Measurements from ENCODE around the gene MRPL38.

The MRPL38 gene

GRCh38 chr17:75880266-75880665 is 24.4 kb downstream of the MRPL38 start:
- no peak for TF ChIP-seq CTCF (conservative IDR thresholded peaks at IDR 0.05; ENCODE audit: low read length)
- no peak for DNase-seq (ENCODE audit: low read depth)
- no peak overlapping the region for H3K4me3 ChIP-seq (ENCODE audit: low read length)

- peak; percentile 37 for DNase-seq (ENCODE audit: low read depth)
- H3K4me3 ChIP-seq (ENCODE audit: low read length): peak within 1 kb of the TSS; percentile 58
- TF ChIP-seq CTCF (conservative IDR thresholded peaks at IDR 0.05; ENCODE audit: low read length): peak; percentile 29; the same call in 1 of the 2 replicates
Observed at GRCh38 chr17:75878174-75878998, 26.3 kb downstream of the MRPL38 start, which contains the start of gene TRIM47. TSS of gene TRIM47 (minus strand) at chr17:75878581. CDS start at chr17:75878548, 33 bp downstream.

- peak; percentile 58 for DNase-seq (ENCODE audit: low read depth)
- peak overlapping the region; percentile 58 for H3K4me3 ChIP-seq (ENCODE audit: low read length)
- peak; percentile 29 for TF ChIP-seq CTCF (conservative IDR thresholded peaks at IDR 0.05; ENCODE audit: low read length)
Observed at GRCh38 chr17:75877752-75878173, 26.9 kb downstream of the MRPL38 start.

GRCh38 chr17:75876938-75877751 is 27.5 kb downstream of the MRPL38 start:
- DNase-seq (ENCODE audit: low read depth): peak; percentile 89
- peak; percentile 24; the same call in 1 of the 2 replicates for TF ChIP-seq CTCF (conservative IDR thresholded peaks at IDR 0.05; ENCODE audit: low read length)
- peak overlapping the region; percentile 58 for H3K4me3 ChIP-seq (ENCODE audit: low read length)

- H3K4me3 ChIP-seq (ENCODE audit: low read length): peak overlapping the region; percentile 58
- no peak for DNase-seq (ENCODE audit: low read depth)
- peak; percentile 15 for TF ChIP-seq CTCF (conservative IDR thresholded peaks at IDR 0.05; ENCODE audit: low read length)
Observed at GRCh38 chr17:75876190-75876937, 28.3 kb downstream of the MRPL38 start.

- no peak for DNase-seq (ENCODE audit: low read depth)
- H3K4me3 ChIP-seq (ENCODE audit: low read length): no peak overlapping the region
- TF ChIP-seq CTCF (conservative IDR thresholded peaks at IDR 0.05; ENCODE audit: low read length): no peak
Observed at GRCh38 chr17:75875940-75876189, 28.8 kb downstream of the MRPL38 start.
